GM21447 (cell line): ENCODE data around the gene RASGEF1B.
A peak's percentile ranks its signal among the peaks of the same experiment; 100 is the strongest.
"Not testable (repeated sequence)": the region's sequence is repeated elsewhere in the genome, so short reads cannot be mapped to it uniquely, and the experiment has no call there.

ENCODE experiments used
- ATAC-seq: cut with Tn5 transposase; IDR thresholded peaks from one replicate; pipeline ENCODE4 v1.9.1; 2021; ENCODE audit not compliant: unreplicated experiment

RASGEF1B gene

DNA sequence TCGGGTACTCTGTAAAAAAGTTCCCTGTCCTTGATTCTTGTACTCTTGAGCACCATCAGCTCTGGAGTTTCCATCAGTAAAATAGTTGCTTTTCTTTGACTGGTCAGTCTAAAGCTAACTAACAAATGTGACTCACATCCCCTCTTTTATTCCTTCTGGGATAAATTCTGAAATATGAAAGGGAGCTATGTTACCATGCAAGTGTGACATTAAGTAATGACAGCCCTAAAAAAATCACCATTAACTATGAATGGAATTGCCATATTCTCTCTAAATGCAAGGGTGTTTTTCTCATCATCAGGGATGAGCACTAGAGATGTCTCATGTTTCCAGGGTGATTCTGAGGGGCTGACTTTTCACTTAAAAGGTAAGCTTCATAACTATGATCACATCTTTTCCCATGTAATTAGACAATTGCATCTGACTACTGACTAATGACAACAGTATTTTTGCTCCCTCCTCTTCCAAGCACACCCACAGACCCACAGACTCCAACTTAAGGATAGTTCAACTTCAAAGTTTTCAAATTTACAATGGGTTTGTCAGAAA lies 26.9 kb upstream of the RASGEF1B start:
- no peak for ATAC-seq

DNA sequence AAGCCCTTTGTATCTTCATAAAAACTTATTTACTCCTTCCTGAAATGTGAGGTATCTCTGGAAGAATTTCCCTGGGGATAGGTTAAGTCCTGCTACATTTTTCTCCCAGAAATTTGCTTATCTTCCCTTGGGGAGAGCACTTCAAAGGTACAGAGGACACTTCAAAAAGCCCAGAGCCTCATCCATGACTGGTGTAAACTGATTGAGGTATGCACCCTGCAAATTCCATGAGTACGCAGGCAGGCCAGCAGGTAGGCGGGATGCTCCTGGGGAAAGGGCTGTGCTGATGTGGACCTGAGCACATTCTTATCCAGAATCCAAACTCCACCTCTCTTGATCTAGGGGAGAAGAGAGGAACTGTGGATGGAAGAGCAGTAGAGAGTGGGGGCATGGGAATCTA lies 26.3 kb upstream of the RASGEF1B start:
- ATAC-seq = no peak

DNA sequence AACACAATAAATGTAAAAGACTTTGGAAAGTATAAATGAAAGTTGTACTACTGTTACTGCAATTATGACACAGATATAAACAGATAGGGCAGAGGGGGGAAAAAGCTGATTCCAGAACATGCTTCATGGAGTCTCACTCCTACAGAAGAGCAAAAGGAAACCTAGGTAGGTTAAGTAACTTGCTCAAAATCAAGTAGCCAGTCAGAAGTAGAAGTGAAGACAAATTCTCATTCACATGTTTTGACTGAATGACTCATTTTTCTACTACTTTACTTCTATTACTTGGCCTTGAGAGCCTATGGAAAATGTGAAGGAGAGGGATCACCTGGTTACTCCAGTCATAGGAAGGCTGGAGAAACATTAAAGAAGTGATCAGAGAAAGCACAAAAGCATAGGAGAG lies 23.6 kb upstream of the RASGEF1B start:
- ATAC-seq = no peak

DNA sequence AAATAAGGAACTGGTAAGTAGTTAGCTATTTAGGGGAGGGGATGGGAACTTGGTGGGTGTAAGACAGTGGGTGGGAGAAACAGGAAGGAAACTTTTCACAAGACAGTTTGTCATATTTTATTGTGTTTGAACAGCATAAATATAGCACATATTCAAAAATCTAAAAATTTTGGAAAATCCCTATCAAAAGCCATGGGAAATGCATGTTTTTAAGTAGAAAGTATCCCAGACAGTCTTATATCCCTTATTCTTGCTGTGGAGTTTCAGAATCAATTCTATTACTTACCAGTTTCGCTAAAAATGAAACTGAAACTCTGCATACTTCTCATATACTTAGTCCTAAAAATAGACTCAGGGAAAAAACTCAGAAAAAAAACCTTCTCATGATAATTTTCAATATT lies 22.3 kb upstream of the RASGEF1B start:
- no peak for ATAC-seq

DNA sequence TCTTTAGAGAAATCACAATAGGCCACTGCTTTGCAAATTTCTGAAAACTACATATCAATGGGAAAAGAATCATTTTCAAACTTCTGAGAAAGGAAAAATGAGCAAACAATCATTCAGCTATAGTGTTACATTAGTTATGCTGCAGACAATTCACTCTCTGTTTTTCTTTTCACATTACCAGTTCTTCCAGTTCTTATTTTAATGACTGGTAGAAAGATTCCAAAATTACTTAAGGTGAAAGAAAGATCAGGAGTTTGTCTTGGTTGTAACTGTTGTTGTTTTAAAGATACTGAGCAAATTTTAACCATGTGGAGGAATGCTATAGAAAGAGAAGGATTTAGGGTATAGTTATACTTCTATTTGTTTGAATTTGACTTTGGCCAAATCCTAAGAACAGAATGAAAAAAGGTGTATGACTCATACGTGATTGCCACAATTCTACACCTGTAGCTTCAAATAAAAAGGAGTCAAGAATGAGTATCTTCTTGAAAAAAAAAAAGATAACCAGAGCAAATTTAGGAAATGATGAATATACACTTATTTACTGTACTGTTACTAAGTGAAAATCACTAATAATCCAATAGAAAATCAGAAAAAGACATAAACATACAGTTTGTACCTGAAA lies 21.0 kb upstream of the RASGEF1B start:
- no peak for ATAC-seq

DNA sequence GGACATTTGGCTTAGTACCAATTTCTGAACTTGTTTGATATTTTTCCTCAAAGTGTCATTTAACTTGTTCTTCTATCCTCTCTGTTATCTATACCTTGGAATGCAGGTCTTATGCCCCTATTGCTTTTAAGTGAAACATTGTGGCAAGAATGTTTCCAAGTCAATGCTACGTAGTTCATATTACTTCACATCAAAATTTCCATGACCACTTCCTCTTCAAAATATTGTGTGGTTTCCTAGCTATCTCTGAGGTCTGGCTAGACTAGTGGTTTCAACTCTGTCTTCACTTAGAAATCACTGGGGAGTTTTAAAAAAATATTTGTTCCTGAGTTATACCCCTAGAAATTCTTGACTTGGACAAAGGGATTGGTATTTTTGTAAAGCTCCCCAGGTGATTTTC lies 20.2 kb upstream of the RASGEF1B start:
- no peak for ATAC-seq

DNA sequence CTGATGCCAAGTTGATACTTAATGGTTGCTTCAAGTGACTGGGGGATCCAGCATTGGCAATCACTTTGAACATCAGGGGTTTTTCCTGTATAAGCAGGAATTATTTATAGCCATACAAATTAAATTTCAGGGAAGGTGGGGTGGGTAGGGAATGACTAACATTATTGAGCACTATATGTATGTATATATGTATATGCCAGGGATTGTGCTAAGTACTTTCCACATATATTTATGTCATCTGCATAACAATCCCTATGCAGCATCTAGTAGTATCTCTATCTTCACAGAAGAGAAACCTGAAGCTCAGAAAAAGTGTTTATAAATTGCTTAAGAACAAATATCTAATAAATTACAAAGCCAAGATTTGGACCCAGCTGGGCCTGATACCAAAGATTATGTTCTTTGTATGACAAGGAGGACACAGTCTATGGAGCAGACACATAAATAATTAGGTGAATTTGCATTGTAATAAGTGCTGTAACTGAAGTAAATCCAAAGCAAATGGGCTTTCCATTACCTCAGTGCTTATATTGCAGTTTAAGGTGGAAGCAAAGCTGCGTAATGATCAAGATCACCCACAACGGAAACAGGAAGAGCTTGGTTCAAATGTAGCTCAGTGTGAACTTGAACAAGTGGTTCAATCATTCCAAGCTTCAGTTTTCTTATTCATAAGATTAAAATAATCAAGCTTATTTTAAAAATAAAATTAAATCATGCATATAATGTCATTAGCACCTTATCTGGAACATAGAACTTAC lies 18.9 kb upstream of the RASGEF1B start:
- ATAC-seq = no peak

DNA sequence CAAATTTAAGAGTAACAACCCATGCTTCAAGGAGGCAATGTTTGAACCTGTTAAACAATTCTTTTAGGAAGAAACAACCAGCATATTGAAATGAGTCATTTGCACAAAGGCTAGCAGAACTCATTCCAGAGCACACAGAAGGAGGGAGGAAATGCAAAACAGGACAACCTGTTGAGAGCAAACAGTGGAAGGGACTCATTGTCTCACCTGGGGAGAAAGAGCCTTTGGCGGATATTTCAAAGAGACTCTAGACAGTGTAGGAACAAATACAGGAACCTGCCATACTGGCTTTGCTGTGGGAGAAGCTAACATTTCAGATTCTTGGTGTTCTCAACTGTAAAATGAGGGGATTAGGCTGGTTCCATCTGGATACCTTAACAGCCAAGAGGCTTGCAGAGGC lies 14.8 kb upstream of the RASGEF1B start:
- ATAC-seq = no peak

DNA sequence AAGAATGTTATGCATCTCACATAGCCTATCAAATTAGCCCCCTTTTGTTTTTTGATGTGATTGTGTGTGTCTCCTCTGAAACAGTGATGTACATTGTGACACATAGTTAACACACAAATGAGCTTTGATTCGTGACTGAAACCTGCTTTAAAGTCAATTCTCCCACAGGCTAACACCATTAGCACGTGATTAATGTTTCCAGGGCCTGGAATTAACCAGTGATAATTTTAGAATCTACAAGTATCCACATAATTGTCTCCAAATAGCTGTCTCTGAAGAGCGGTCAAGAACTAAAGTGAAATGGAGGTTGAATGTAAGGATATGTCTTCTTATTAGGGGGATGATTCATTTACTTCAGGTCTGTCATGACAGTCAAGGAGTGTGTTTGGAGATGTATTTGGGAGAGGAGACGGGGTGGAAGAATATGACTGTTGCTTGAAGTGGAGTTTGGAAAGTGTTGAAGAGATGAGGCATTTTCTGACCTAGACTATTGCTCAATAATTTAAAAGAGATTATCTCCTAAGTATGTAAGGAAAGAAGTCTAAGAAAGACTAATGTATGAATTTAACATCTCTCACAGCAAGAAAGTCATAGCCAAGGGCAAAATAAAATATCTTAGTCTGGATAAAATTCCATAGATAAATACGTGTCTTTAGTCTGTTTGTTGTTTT lies 13.7 kb upstream of the RASGEF1B start:
- no peak for ATAC-seq

DNA sequence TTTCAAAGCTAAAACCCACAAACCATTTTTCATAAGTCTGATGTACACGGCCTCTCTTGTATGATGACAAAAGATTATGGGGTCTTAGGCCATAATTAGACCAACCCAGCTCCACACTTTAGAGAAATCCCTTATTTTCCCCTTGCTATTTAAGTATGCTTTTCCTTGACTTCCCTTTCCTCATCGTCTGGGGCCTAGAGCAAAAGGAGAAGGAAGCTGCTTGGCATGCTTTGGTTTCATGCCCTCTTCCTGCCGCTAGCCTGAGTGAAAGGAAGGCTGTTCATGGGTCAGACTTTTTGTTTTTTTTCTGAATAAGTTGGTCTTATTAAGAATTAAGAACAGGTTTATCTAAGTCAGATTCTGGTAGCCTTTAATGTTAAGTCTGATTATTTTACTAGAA lies 10.6 kb upstream of the RASGEF1B start:
- ATAC-seq = no peak

DNA sequence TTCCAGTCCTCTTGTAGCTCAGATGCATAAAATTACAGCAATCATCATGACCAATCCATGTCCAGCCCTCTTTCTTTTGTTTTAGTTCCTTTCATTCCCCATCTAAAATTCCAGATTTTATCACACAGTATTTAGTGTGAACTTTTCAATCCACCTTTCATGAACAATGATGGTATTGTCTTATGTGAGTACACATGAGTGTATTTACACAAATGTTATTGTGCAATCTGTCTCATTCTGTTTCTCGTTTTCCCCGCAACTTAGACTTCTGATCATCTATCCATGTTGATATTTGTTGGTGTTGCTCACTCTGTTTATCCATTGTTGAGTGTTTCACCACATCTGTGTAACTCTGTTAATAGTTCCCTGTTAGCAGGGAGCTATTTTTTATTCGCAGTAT lies 9.4 kb upstream of the RASGEF1B start:
- ATAC-seq = no peak

DNA sequence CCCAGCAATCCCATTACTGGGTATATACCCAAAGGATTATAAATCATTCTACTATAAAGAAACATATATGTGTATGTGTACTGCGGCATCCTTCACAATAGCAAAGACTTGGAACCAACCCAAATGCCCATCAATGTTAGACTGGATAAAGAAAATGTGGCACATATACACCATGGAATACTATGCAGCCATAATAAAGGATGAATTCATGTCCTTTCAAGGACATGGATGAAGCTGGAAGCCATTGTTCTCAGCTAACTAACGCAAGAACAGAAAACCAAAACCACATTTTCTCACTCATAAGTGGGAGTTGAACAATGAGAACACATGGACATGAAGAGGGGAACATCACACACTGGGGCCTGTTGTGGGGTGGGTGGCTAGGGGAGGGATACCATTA lies 7.9 kb upstream of the RASGEF1B start:
- ATAC-seq = not testable (repeated sequence)

DNA sequence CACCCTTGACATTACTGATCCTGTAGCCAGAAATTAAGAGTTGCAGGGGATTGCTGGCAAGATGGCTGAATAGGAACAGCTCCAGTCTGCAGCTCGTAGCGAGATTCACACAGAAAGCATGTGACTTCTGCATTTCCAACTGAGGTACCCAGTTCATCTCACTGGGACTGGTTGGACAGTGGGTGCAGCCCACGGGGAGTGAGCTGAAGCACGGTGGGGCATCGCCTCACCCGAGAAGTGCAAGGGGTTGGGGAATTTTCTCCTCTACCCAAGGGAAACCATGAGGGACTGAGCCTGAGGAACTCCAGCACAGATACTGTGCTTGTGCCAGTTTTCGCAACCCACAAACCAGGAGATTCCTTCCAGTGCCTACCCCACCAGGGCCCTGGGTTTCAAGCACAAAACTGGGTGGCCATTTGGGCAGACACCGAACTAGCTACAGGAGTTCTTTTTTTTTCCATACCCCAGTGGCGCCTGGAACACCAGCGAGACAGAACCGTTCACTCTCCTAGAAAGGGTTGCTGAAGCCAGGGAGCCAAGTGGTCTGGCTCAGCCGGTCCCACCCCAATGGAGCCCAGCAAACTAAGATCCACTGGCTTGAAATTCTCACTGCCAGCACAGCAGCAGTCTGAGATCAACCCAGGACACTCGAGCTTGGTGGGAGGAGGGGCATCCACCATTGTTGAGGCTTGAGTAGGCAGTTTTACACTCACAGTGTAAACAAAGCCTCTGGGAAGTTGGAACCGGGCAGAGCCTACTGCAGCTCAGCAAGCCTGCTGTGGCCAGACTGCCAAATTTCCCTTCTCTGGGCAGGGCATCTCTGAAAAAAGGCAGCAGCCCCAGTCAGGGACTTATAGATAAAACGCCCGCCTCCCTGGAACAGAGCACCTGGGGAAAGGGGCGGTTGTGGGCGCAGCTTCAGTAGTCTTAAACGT lies 1.9 kb upstream of the RASGEF1B start:
- ATAC-seq = not testable (repeated sequence)

DNA sequence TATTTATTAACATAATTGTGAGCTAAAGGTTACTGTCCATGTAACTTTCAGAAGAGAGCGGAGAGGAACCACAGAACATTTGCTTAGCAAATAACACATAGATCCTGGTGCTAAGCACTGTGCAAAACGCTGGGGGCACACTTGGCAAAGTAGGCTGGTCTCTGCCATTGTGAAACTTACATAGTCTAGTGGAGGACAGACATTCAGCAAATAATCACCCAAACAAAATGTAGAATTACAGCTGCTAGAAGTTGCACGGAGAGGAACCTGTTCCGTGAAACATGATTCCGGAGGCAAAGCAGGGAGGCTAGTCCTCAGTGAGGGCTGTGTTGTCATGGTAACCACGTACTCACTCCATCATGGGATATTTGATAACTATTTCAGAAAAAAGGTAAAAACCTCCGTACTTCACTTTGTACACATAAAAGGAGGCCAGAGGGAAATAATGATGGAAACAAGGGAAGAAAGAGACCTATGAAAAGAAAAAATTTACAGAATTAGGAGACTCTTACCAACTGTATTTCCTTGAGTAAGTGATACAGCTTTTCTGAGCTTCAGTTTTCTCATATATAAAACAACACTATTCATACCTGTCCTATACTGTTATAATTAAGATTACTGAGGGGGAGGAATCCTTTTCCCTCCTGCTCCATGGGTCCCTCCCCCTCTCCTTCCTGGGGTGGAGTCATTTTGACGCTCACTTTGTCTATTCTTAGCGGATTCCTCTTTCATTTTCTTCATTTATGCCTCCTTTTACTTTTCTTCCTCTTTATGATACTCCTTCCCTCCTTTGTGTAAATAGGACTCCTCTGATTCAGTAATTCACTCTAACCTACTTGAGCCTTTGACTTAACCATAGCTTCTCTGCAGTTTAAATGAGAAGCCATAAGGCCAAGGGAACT lies 825 bp upstream of the RASGEF1B start:
- peak; percentile 54 for ATAC-seq

DNA sequence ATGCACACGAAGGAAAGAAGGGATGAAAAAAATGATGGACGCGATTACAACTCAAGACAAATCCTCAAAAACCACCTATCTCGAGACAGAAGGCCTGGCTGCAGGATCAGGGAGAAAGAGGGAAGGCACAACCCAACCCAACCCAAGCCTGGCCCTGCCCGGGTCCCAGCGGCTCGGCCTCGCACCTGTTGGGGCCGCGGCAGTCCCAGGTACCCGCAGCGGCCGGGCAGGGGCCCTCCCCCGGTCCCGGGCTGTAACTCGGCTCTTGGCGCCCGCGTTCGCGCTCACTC lies 464 bp downstream of the RASGEF1B start:
- peak; percentile 19 for ATAC-seq

DNA sequence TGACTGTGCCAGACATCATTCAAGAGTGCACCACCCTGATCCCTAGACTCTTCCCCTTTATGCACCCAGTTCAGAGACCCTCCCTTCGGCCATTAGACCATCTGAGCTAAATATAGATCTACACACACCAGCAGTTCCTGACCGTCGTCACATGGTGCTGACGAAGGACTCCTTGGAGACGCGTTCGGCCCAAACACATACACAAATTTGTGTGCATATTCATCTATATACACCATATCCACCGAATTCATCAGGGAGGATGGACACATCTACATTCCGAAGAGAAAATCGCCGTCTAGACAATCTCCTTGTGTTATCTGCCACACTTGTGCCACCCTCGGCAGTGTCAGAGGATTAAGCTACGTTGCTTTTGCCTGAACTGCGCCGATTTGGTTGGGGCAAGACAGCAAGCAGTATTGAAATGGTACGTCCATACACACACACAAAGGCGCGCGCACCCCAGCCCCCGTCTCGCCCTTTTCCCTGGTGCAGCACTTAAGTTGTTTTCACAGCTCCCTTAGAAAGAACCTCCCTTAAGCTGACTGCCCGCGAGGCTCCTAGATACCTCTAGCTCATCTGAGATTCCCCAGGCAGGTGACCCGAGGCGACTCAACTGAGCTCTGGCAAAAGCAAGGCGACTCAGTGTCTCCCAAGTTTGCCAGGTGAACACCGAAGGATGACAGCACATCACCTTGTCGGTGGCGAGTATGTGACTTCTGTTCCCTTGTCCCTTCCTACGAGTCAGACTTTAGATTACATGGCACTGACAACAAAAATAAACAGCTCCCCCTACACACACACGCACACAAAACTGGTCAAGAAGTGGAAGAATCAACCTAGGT lies 1.0 kb downstream of the RASGEF1B start:
- no peak for ATAC-seq

DNA sequence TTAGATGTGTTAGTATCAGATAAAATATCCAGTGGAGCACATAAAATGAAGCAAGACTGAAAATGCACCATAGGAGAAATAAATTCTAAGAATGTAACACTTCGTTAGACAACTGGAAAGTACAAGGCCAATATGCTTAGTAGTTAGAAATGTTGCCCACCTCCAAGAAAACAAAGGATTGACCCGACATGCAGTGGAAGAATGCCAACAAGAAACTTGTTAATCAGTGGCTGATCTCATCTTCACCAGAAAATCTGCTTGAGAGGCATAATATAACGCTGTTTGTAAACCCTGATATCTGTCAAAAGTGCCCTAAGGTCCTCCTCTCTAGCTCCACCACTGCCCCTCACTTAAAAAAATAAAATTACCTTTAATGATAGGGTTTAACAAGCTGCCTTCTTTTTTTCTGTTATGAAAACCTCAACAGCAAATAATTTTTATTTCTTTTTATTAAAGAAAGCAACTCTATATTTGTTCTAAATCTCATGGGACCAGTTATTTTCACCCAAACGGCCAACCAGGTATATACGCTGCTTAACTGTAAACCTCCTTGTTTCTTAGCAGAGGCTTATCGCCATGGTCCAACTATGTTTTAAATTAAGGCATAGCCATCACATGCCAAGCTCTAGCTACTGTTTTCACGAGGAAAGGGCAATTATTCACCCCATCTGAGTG lies 1.8 kb downstream of the RASGEF1B start:
- no peak for ATAC-seq

DNA sequence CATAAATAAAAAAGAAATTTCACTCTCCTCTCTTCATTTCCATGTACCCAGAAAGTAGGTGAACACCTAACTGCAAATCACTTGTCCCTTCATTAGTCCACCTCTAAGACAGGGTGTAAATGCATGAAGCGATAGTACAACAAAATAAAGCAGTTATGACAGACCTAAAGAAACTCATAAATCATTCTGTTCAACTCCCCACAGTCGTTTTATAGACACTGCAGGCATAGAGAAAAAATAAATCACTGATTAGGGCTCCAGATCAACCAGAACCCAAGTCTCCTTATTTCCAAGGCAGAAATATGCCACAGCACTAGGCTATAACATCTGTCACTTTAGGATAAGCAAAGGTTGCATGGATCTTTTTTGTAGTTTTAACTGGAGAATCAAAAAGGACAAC lies 3.0 kb downstream of the RASGEF1B start:
- no peak for ATAC-seq

DNA sequence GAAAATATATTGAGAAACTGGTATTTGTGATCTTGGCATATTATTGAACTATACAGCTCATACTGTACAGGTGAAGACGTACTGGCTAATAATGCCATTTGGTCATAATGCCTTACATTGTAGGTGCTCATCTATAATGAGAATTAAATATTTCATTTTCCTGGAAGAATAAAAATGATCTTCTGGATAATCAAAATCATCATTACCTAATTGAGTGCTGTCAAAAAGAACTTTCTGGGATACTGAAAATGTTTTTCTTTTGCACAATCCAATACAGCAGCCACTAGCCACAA lies 4.1 kb downstream of the RASGEF1B start:
- ATAC-seq = no peak
